Chondrocyte (in vitro differentiated cells): Measurements from ENCODE around the gene ABHD17C. TPM values are rescaled to one million over a fixed set of nuclear protein-coding genes. Genes with fewer than 3 reads are reported as not detected.

ENCODE experiments used
- DNase-seq: peaks from one replicate; pipeline ENCODE4 v3.0.0; 2021; ENCODE audit warnings: mixed read lengths, low spot score
- H3K27ac Mint-ChIP-seq: one replicate; pipeline ENCODE4 v1.8.0; 2021; ENCODE audit warnings: mild to moderate bottlenecking, moderate library complexity, mixed read lengths; ENCODE audit not compliant: unreplicated experiment
- H3K27me3 Mint-ChIP-seq: 2 replicates; pipeline ENCODE4 v1.8.0; 2021; ENCODE audit warnings: low read depth, mixed read lengths
- H3K36me3 Mint-ChIP-seq: 2 replicates; pipeline ENCODE4 v1.8.0; 2021; ENCODE audit warnings: low read depth, mixed read lengths
- H3K4me1 Mint-ChIP-seq: 2 replicates; pipeline ENCODE4 v1.8.0; 2021; ENCODE audit warnings: low read depth, mild to moderate bottlenecking, mixed read lengths
- H3K4me3 Mint-ChIP-seq: one replicate; pipeline ENCODE4 v1.8.0; 2021; ENCODE audit warnings: mild to moderate bottlenecking, moderate library complexity, mixed read lengths; ENCODE audit not compliant: unreplicated experiment
- H3K9me3 Mint-ChIP-seq: 2 replicates; pipeline ENCODE4 v1.8.0; 2021; ENCODE audit warnings: low read depth, mixed read lengths
- total RNA-seq: library from RNA; stranded (reverse); gene quantifications from 3 replicates; pipeline ENCODE4 v1.2.1, GENCODE V29; 2021
- TF ChIP-seq, protein P1 (sequence below): fragments of 200-600 bp; sonication (generic); IDR thresholded peaks from 2 replicates; pipeline ENCODE4 v1.5.0; 2021; ENCODE audit warnings: antibody characterized with exemption, mild to moderate bottlenecking, moderate library complexity

The ABHD17C gene
- total RNA-seq, 1 donor from 2014 or later = 8.0 TPM

DNA sequence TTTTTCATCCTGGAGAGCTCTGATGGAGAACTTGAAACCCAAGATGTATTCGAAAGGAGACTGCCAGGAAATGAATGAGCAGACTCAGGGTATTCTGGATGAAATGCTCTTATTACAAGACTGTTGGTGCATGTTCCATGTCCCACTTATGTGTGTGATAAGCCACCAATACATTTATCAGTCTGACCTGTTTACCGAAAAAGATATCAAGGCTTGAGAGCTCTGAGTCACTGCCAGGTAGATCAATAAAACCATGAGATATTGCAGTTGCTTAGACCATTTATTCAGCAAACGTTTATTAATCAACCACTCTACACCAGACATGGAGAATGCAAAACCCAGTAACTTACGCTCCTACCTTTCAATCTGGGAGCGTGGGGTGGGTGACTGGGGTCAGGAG, 101.3 kb downstream of the ABHD17C start:
- peaks cover 44% of the 10 kb centered on the region for H3K36me3 Mint-ChIP-seq
- H3K4me1 Mint-ChIP-seq = no peaks in the 10 kb centered on the region
- no peak for DNase-seq
- TF ChIP-seq, protein P1, sequence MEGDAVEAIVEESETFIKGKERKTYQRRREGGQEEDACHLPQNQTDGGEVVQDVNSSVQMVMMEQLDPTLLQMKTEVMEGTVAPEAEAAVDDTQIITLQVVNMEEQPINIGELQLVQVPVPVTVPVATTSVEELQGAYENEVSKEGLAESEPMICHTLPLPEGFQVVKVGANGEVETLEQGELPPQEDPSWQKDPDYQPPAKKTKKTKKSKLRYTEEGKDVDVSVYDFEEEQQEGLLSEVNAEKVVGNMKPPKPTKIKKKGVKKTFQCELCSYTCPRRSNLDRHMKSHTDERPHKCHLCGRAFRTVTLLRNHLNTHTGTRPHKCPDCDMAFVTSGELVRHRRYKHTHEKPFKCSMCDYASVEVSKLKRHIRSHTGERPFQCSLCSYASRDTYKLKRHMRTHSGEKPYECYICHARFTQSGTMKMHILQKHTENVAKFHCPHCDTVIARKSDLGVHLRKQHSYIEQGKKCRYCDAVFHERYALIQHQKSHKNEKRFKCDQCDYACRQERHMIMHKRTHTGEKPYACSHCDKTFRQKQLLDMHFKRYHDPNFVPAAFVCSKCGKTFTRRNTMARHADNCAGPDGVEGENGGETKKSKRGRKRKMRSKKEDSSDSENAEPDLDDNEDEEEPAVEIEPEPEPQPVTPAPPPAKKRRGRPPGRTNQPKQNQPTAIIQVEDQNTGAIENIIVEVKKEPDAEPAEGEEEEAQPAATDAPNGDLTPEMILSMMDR = no peak
- no peak overlapping the region for H3K27ac Mint-ChIP-seq
- H3K27me3 Mint-ChIP-seq = no peaks in the 10 kb centered on the region
- no peaks in the 10 kb centered on the region for H3K9me3 Mint-ChIP-seq
- H3K4me3 Mint-ChIP-seq = no peak overlapping the region

- TF ChIP-seq, protein P1 = no peak
- Mint-ChIP-seq H3K4me3 (no peak overlapping the region), H3K4me1 (no peaks in the 10 kb centered on the region), H3K27ac (no peak overlapping the region), H3K9me3 (no peaks in the 10 kb centered on the region), H3K27me3 (no peaks in the 10 kb centered on the region), H3K36me3 (peaks cover 36% of the 10 kb centered on the region)
- no peak for DNase-seq
These were observed 103.8 kb downstream of the ABHD17C start for GRCh38 chr15:80798911-80799310.

DNA sequence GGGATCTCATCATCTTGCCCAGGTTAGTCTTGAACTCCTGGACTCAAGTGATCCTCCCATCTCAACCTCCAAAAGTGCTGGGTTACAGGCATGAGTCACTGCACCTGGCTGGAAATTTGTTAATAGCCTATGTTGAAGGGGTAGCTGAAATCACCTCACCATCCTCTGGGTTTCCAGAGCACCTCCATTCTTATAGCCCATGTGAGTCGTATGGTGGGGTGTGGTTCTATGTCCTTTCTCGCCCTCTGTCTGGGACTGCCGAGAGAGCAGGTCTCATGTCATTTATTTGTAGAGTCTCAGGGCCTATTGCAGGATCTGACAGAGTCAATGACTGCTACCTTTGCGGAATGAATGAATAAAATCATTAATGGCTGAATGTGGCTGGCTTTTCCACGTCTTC, 105.0 kb downstream of the ABHD17C start:
- Mint-ChIP-seq H3K27ac (no peak overlapping the region), H3K9me3 (no peaks in the 10 kb centered on the region), H3K4me3 (no peak overlapping the region), H3K27me3 (no peaks in the 10 kb centered on the region), H3K36me3 (peaks cover 32% of the 10 kb centered on the region), H3K4me1 (no peaks in the 10 kb centered on the region)
- no peak for DNase-seq
- TF ChIP-seq, protein P1 = no peak

- H3K27me3 Mint-ChIP-seq = no peaks in the 10 kb centered on the region
- no peaks in the 10 kb centered on the region for H3K9me3 Mint-ChIP-seq
- no peak overlapping the region for H3K27ac Mint-ChIP-seq
- peaks cover 28% of the 10 kb centered on the region for H3K36me3 Mint-ChIP-seq
- TF ChIP-seq, protein P1 = no peak
- H3K4me3 Mint-ChIP-seq = no peak overlapping the region
- no peaks in the 10 kb centered on the region for H3K4me1 Mint-ChIP-seq
- DNase-seq = no peak
These were observed 107.0 kb downstream of the ABHD17C start for GRCh38 chr15:80801891-80802680.

DNA sequence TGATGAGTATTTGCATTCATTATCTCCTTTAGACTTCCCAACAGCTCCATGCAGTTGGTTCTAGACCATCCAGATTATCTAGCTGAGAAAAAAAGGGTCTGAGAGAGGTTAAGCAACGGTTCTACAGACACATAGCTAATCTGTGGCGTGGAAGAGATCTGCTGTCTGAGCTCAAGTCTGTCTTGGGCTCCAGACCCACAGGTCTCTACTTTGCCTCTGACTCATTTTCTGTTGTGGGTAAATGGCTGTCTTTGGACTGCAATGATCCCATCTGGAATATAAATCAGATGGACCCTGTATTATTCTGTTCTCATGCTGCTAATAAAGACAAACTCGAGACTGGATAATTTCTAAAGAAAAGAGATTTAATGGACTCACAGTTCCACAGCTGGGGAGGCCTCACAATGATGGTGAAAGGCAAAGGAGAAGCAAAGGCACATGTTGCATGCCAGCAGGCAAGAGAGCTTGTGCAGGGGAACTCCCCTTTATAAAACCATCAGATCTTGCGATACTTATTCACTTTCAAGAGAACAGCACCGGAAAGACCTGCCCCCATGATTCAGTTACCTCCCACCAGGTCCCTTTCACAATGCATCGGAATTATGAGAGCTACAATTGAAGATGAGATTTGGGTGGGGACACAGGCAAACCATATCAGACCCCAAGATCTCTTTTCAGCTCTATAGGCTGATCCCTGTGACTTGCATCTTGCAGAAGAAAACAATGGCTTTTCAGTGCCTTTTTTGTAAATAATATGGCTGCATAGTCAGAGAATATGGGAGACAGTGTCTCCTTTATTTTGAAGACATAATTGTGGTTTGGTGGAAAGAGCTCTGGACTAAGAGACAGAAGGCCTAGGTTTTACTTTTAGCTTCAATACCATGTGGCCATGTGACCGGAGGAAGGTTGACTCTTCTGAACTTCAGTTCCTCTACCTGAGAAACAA, 108.7 kb downstream of the ABHD17C start:
- H3K27me3 Mint-ChIP-seq = no peaks in the 10 kb centered on the region
- H3K4me3 Mint-ChIP-seq = no peak overlapping the region
- H3K9me3 Mint-ChIP-seq = no peaks in the 10 kb centered on the region
- peaks cover 29% of the 10 kb centered on the region for H3K36me3 Mint-ChIP-seq
- DNase-seq = no peak
- TF ChIP-seq, protein P1 = no peak
- H3K4me1 Mint-ChIP-seq = no peaks in the 10 kb centered on the region
- no peak overlapping the region for H3K27ac Mint-ChIP-seq
